Activated naive CD8-positive, alpha-beta T cell treated with anti-CD3 and anti-CD28 coated beads, Interleukin-2, amount 10 ng/mL, durations not matched to agents 7 days and 5 days (primary cell): ENCODE results near the gene ZNF101. TPM values are rescaled to one million over a fixed set of nuclear protein-coding genes. Genes with fewer than 3 reads are reported as not detected.
A peak's percentile ranks its signal among the peaks of the same experiment; 100 is the strongest.

Experiments used
- ATAC-seq: fragments of 150-1000 bp; cut with Tn5 transposase; one replicate; pipeline ENCODE4 v1.10.0; 2021; ENCODE audit warnings: low read depth, moderate library complexity
- POLR2A ChIA-PET: fragments of 350-600 bp; sonication (Branson Sonifier 250); formaldehyde crosslinking; loops from one replicate; lab custom pipeline; 2021; ENCODE audit warnings: antibody characterized with exemption; lab: Charles Lee
- DNase-seq: peaks from one replicate; pipeline ENCODE4 v3.0.0; 2021
- H3K27ac Mint-ChIP-seq: one replicate; pipeline ENCODE4 v1.8.0; 2022; ENCODE audit warnings: mild to moderate bottlenecking, mixed read lengths
- H3K27me3 Mint-ChIP-seq: one replicate; pipeline ENCODE4 v1.8.0; 2022; ENCODE audit warnings: mild to moderate bottlenecking, moderate library complexity, mixed read lengths
- H3K36me3 Mint-ChIP-seq: one replicate; pipeline ENCODE4 v1.8.0; 2021; ENCODE audit warnings: mild to moderate bottlenecking, mixed read lengths
- H3K4me1 Mint-ChIP-seq: one replicate; pipeline ENCODE4 v1.8.0; 2021; ENCODE audit warnings: mixed read lengths
- H3K4me3 Mint-ChIP-seq: one replicate; pipeline ENCODE4 v1.8.0; 2022; ENCODE audit warnings: mild to moderate bottlenecking, moderate library complexity, mixed read lengths
- H3K9me3 Mint-ChIP-seq: one replicate; pipeline ENCODE4 v1.8.0; 2021; ENCODE audit warnings: mixed read lengths
- total RNA-seq, 2 experiments: library from RNA; stranded (reverse); gene quantifications; one replicate each; pipeline ENCODE4 v1.2.3, GENCODE V29; 2021

The ZNF101 gene
- total RNA-seq = 100 to 1,000 TPM; 123 to 126 TPM

DNA sequence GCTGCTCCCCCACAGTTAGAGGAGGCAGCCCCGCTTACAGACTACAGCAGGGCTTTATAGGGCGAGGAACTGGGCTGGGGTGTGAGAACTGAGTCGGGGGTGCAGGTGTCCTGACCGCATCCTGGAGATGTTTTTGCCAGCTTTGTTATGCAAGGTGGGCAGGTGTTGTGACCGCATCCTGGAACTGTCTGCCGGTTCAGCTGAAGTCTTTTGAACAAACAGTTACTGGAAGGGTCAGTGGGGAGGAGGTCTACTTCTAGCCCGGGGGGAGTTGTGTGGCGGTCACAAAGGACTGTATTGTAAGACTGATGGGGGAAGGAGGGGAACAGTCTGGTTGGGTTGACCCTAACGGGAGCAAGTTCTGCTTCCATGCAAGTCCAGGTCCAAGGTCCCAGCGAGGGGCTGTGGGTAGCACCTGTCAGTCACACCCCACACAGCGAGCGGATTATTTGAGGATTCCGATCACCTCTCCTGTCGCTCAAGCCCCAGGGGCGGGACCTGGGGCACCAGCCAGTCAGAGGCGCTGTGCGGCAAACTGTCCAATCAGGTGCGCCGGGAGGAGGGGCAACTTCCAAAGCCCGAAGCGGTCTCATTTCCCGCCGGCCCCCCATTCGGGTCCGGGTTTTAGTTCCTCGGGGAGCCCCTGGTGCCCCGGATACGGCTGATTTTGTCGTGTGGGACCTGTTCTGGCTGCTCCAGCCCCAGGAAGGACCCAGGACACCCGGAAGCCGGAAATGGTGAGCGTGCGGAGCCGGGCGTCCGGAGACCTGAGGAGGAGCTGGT, at the start of gene ZNF101:
ZNF101 (plus strand) TSS at position 610 of the 783 bp plus-strand sequence; CDS start at position 735, 125 bp downstream.
- H3K27me3 Mint-ChIP-seq = no peaks in the 10 kb centered on the region
- H3K4me1 Mint-ChIP-seq = peaks cover 20% of the 10 kb centered on the region
- POLR2A ChIA-PET = interaction anchor here (0.6 to 4.2 kb wide), 29 partner anchors 11 to 1352 kb away, joined by 3 to 50 read pairs (median 5); partner anchors contain the start of genes GMIP, NDUFA13, PBX4 and TSSK6
- ATAC-seq (peak; percentile 74), DNase-seq (peak; percentile 94)
- peak within 1 kb of the TSS; percentile 98 for H3K27ac Mint-ChIP-seq
- H3K4me3 Mint-ChIP-seq = peak within 1 kb of the TSS; percentile 87
- H3K36me3 Mint-ChIP-seq = peaks cover 48% of the 10 kb centered on the region
- H3K9me3 Mint-ChIP-seq = peaks cover 7% of the 10 kb centered on the region

DNA sequence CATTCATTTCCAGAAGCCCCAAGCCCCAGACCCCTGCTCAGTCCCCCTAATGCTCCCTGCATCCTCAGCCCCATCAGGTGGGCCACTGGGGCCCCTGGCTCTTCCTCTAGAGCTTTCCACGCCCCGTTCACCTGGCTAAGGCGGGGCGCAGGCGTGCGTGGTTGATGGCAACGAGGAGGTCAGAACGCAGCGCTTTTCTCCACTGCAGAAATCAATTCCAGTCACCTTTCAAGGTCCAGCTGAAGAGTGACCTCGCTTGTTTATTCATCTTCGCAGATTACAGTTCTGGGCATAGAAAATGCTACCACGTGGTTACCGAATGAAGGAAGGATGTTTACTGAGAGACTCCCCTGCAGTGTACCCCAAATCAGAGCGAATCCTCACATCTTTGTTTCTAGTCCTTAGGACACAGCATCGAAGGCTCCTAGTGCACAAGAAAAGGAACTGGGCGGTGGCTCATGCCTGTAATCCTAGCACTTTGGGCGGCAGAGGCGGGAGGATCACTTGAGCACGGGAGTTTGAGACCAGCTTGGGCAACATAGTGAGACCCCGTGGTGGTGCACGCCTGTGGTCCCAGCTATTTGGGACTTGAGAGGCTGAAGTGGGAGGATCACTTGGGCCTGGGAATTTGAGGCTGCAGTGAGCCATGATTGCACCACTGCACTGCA, 49.3 kb upstream of the ZNF101 start:
- peaks cover 2% of the 10 kb centered on the region for H3K27me3 Mint-ChIP-seq
- H3K36me3 Mint-ChIP-seq = peaks cover 17% of the 10 kb centered on the region
- H3K4me3 Mint-ChIP-seq = peak overlapping the region; percentile 86
- H3K9me3 Mint-ChIP-seq = no peaks in the 10 kb centered on the region
- DNase-seq (no peak), ATAC-seq (no peak)
- H3K27ac Mint-ChIP-seq = peak overlapping the region; percentile 86
- peaks cover 37% of the 10 kb centered on the region for H3K4me1 Mint-ChIP-seq
- POLR2A ChIA-PET = interaction anchor here (0.7 to 1.5 kb wide), 6 partner anchors 8 to 45 kb away, joined by 3 to 5 read pairs (median 4); partner anchors contain the start of gene ATP13A1

DNA sequence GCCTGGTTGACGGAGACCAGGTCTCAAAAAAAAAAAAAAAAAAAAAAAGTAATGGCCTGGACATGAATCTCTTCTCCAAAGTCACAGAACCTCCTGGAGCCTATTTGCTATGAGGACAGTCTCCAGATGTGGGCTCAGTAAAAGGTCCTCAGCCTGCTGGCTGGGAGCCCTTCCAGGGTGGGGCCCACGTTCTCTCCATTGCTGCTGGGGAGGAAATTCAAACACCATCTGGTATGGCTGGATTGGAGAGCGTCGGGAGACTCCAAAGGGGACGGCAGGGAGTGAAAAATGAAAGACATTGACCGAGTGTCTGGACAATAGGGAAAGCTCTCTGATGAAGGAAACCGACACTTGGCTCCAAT, 48.8 kb upstream of the ZNF101 start:
- DNase-seq = no peak
- Mint-ChIP-seq H3K36me3 (peaks cover 17% of the 10 kb centered on the region), H3K4me3 (no peak overlapping the region), H3K4me1 (peaks cover 37% of the 10 kb centered on the region), H3K27me3 (peaks cover 2% of the 10 kb centered on the region), H3K27ac (no peak overlapping the region), H3K9me3 (no peaks in the 10 kb centered on the region)
- ATAC-seq = no peak
- POLR2A ChIA-PET = interaction anchor here (0.6 to 1.5 kb wide), 4 partner anchors 18 to 44 kb away, joined by 3 to 5 read pairs (median 4); partner anchors contain the start of gene ATP13A1

DNA sequence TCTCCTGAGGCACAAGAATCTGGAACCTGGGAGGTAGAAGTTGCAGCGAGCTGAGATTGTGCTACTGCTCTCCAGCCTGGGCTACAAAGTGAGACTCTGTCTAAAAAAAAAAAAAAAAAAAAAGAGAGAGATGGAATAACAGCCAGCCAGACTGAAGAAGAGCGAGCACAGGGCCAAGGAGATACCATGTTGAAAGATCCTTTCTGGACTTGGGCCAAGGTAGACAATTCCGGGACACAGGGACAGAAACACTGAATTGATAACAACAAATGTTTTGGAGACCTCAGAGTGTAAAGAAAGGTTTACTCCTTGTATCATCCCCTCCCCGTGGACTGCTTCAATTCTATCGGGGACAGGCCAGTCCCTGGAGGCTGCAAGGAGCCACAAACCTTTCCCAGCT, 45.3 kb upstream of the ZNF101 start:
- Mint-ChIP-seq H3K27me3 (peaks cover 2% of the 10 kb centered on the region), H3K4me1 (peaks cover 33% of the 10 kb centered on the region), H3K4me3 (no peak overlapping the region), H3K9me3 (no peaks in the 10 kb centered on the region), H3K36me3 (peaks cover 20% of the 10 kb centered on the region), H3K27ac (no peak overlapping the region)
- DNase-seq (no peak), ATAC-seq (no peak)
- POLR2A ChIA-PET = interaction anchor here (0.6 to 1.0 kb wide), 2 partner anchors 20 to 91 kb away, joined by 3 read pairs; no protein-coding TSS in a partner anchor

DNA sequence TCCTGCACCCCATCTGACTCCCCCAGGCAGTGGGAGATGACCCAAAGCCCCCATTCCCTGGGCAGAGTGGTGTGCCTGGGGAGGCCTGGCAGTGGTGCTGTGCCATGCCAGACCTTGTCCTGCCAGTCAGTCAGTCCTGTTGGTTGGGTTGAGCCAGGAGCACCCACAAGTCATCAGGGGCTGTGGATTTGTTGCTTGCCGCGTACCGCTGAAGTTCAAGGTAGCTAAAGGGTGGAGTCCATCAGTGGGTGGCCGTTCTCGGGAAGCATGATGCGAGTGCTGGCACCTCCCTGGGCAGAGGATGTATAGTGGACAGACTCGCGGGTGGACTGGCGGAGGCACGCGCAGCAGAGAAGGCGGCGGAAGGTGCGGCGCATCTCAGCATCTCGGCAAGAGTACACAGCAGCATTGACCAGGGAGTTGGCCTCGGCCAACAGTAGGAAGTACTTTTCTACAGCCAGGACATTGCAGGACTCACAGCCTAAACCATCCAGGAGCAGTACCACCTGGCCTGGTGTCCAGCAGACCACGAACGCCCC, 44.5 kb upstream of the ZNF101 start:
- DNase-seq (no peak), ATAC-seq (no peak)
- Mint-ChIP-seq H3K27ac (peak overlapping the region; percentile 38), H3K36me3 (peaks cover 22% of the 10 kb centered on the region), H3K4me1 (peaks cover 31% of the 10 kb centered on the region), H3K9me3 (no peaks in the 10 kb centered on the region), H3K27me3 (no peaks in the 10 kb centered on the region), H3K4me3 (no peak overlapping the region)
- POLR2A ChIA-PET = interaction anchor here (0.7 to 1.7 kb wide), 3 partner anchors 9 to 25 kb away, joined by 3 to 6 read pairs (median 3); no protein-coding TSS in a partner anchor

DNA sequence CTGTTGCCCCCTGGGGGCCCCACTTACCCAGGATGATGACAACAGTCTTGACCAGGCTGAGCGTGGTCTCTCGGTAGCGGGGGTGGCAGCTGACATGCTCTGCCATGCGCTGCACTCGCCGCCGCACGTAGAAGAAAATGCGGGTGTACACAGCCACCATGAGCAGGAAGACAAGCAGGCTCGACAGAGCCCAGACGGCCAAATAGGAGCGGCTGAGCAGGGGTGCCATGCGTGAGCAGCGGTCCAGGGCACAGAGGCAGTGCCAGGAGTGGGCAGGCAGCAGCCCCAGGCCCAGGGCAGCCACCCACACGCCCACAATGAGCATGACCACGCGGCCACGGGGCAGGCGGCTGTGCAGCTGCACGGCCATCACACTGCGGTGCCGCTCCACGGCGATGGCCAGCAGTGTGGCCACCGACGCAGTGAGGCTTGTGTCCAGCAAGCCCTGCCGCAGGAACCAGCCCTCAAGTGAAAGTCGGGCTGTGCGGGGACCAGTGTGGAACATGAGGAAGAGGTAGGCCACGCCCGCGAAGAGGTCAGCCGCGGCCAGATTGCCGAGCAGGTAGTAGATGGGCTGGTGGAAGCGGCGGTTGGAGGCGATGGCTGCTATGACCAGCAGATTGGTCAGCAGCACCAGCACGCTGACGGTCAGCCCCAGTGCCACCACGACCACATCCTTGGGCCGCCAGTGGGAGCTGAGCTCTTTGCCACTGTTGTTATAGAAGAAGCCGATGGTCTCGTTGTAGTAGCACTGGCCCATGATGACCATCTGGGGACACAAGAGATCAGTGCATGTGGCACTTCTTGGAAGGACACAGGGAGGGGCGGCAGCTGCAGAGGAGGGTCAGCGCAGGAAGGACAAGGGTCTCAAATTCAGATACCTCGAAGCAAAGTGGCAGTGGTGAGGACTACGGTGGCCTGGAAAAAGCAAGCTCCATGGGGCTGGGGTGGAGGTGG, 41.8 kb upstream of the ZNF101 start:
- Mint-ChIP-seq H3K9me3 (no peaks in the 10 kb centered on the region), H3K36me3 (peaks cover 21% of the 10 kb centered on the region), H3K27me3 (no peaks in the 10 kb centered on the region), H3K4me3 (peak overlapping the region; percentile 99), H3K4me1 (peaks cover 24% of the 10 kb centered on the region), H3K27ac (peak overlapping the region; percentile 96)
- POLR2A ChIA-PET = interaction anchor here (0.6 to 3.6 kb wide), 20 partner anchors 8 to 122 kb away, joined by 3 to 25 read pairs (median 4); partner anchors contain the start of genes GMIP, NDUFA13, PBX4 and TSSK6
- DNase-seq = no peak
- no peak for ATAC-seq

DNA sequence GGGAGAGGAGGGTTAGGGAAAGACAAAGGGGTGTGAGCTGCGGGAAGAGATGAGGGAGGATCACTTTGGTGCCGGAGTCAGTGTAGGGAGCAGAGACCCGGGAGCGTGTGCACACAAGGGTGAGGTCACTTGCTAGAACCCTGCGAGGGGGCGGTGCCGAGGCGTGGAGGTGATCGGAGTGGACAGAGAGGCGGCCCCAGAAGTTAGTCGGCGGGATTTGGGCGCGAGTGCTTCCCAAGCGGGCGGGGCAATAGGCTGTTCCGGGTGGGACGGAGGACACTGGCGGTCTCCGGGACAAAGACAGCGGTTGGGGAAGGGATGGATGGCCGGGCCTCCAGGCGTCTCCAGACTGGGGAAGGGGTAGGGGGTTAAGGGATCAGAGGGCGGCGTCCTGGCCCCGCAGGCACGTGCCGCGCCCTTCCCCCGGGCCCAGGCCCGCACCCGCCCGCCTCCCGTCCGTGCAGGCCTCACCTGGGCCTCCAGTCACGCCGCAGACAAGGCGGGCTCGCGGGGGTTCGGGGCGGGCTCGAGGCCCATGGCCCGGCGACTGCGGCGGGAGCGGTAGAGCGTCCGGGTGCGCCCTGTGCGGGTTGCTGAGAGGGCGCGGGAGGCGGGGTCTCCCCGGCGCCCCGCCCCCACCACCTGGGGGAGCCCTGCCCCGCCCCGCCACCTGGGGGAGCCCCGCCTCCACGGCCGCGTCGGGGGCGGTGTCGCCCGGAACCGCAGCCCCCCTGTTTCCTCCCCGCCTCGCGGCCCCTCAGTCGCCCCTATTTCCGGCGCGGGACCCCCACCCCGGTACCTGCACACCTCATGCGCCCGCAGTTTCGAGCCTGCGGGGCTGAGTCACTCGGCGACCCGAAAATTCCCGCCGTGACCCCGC, 40.8 kb upstream of the ZNF101 start, which contains the start of gene LPAR2:
LPAR2 (minus strand) TSS at position 600 of the 880 bp plus-strand sequence. CDS start 945 bp downstream, outside the sequence.
- Mint-ChIP-seq H3K4me1 (peaks cover 26% of the 10 kb centered on the region), H3K27me3 (no peaks in the 10 kb centered on the region), H3K36me3 (peaks cover 25% of the 10 kb centered on the region), H3K9me3 (no peaks in the 10 kb centered on the region), H3K27ac (peak within 1 kb of the TSS; percentile 96), H3K4me3 (peak within 1 kb of the TSS; percentile 99)
- ATAC-seq (peak; percentile 75), DNase-seq (peak; percentile 92)
- POLR2A ChIA-PET = interaction anchor here (0.6 to 3.6 kb wide), 27 partner anchors 9 to 148 kb away, joined by 3 to 25 read pairs (median 4); partner anchors contain the start of genes ATP13A1, GMIP, NDUFA13 and PBX4

DNA sequence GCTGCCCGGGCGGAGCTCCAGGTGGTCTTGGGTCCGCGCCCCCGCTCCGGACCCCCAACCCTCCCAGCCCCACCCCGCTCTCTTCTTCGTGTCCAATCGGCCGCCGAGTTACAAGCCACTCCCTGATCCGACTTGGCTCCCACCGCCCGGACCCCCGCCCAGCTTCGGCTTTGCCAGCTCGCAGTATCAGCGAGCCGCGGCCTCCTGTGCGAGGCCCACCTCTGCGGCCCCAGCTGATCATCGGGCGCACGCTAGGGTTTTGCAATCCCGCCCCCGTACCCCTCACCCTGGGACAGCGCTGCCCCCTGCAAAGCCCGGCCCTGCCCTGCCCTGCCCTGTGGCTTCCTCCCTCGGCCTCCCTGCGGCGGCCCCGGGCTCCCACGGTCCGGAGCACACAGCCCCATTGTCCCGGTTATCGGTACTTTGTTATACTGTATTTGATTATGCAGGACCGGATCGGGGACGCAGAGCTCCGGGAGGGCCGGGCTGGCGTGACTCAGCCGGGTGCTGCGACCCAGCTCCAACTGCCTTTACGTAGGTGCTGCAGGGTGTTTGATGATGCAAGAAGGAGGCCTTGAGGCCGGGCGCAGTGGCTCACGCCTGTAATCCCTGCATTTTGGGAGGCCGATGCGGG, 40.0 kb upstream of the ZNF101 start:
- POLR2A ChIA-PET = interaction anchor here (0.6 to 3.6 kb wide), 16 partner anchors 10 to 423 kb away, joined by 3 to 25 read pairs (median 3); partner anchors contain the start of gene ATP13A1
- no peak for DNase-seq
- peaks cover 31% of the 10 kb centered on the region for H3K36me3 Mint-ChIP-seq
- ATAC-seq = peak; percentile 8
- peak overlapping the region; percentile 82 for H3K4me3 Mint-ChIP-seq
- H3K27me3 Mint-ChIP-seq = no peaks in the 10 kb centered on the region
- H3K4me1 Mint-ChIP-seq = peaks cover 24% of the 10 kb centered on the region
- H3K9me3 Mint-ChIP-seq = no peaks in the 10 kb centered on the region
- peak overlapping the region; percentile 90 for H3K27ac Mint-ChIP-seq

DNA sequence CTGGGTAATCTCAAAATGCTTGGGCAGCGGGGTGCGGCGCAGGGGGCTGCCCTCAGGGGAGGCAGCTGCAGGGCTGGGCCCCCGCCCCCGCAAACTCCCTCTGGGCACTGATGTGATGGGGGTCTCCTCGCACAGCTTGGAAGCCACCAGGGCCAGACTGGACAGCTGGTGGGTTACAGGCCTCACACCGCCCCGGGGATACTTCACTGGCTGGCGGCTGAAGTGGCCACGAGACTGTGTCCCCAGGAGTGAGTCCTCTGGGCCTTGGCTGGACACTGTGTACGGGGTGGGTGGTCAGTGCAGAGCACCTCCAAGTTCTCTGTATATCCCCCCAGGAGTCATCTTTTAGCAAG, 38.6 kb upstream of the ZNF101 start:
- no peak for DNase-seq
- Mint-ChIP-seq H3K9me3 (no peaks in the 10 kb centered on the region), H3K36me3 (peaks cover 38% of the 10 kb centered on the region), H3K4me1 (peaks cover 24% of the 10 kb centered on the region), H3K27me3 (no peaks in the 10 kb centered on the region), H3K27ac (no peak overlapping the region), H3K4me3 (no peak overlapping the region)
- POLR2A ChIA-PET = interaction anchor here (3.6 kb wide), 1 partner anchor 32 kb away, joined by 25 read pairs; no protein-coding TSS in a partner anchor
- ATAC-seq = no peak

DNA sequence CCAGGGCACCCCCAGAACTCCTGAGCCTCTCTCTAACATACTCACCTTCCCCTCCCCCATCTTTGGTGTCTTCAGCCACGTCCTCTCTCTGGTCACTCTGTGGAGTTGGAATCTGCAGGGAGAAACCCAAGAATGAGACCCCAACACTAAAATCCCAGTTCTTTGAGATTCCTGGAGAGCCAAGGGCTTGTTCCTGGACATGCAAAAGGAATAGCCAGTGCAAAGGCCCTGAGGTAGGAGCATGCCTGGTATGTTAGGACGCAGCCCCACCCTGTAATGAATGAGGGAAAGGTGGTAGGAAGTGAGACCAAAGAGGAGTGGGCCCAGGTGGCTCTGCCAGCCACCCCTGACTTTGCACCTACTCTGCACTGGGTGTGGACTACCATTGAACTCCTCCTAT, 38.2 kb upstream of the ZNF101 start:
- Mint-ChIP-seq H3K9me3 (no peaks in the 10 kb centered on the region), H3K4me3 (no peak overlapping the region), H3K4me1 (peaks cover 24% of the 10 kb centered on the region), H3K36me3 (peaks cover 39% of the 10 kb centered on the region), H3K27ac (no peak overlapping the region), H3K27me3 (no peaks in the 10 kb centered on the region)
- no peak for DNase-seq
- no peak for ATAC-seq
- POLR2A ChIA-PET = interaction anchor here (3.6 kb wide), 1 partner anchor 32 kb away, joined by 25 read pairs; no protein-coding TSS in a partner anchor

DNA sequence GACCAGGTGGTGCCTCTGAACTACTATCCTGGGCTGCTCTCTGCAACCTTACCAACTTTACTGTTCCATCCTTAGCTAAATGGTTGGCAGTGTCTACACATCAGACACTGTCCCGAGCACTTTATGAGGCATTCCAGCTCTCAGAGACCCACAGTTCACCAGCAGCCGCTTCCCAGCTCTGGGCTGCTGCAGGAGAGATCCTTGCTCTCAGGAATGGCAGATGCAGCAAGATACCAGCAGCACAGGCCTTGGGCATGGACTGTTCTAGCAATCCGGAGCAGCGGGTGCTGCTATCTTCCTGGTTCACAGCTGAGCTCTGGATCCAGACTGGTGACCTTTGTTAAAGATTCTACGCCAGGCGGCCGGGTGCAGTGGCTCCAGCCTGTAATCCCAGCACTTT, 37.3 kb upstream of the ZNF101 start:
- DNase-seq = no peak
- POLR2A ChIA-PET = no interaction called here
- H3K4me3 Mint-ChIP-seq = no peak overlapping the region
- H3K27me3 Mint-ChIP-seq = no peaks in the 10 kb centered on the region
- H3K36me3 Mint-ChIP-seq = peaks cover 41% of the 10 kb centered on the region
- H3K27ac Mint-ChIP-seq = peak overlapping the region; percentile 30
- no peaks in the 10 kb centered on the region for H3K9me3 Mint-ChIP-seq
- no peak for ATAC-seq
- peaks cover 24% of the 10 kb centered on the region for H3K4me1 Mint-ChIP-seq
